GM18909 (cell line): ENCODE measurements around the gene HOXA5.

Source experiments
- ATAC-seq: cut with Tn5 transposase; IDR thresholded peaks from one replicate; pipeline ENCODE4 v1.9.1; 2021; ENCODE audit warnings: mild to moderate bottlenecking; ENCODE audit not compliant: unreplicated experiment, poor library complexity

HOXA5 gene

DNA sequence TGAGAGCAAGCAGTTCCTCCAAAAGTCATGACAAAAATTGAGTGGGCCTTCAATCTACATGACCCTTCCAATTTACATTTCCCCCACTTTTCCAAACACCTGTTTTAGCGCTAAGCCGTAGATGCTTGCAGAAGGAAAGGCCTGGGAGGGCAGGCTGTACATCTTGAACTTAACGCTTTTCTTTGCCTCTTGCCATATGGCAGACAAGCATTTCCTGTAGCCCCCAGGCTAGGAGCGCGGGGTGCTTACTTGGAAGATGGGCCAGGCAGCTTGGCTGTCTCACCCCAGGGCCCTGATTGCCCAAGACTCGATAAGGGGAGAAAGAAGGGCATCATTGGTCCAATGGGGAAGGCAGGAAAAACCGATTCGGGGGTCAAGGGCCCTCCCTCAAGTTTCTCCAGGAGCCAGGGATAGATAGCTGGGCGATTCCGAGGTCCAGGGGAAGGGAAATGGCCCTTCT lies 28.9 kb upstream of the HOXA5 start:
- ATAC-seq = no peak

DNA sequence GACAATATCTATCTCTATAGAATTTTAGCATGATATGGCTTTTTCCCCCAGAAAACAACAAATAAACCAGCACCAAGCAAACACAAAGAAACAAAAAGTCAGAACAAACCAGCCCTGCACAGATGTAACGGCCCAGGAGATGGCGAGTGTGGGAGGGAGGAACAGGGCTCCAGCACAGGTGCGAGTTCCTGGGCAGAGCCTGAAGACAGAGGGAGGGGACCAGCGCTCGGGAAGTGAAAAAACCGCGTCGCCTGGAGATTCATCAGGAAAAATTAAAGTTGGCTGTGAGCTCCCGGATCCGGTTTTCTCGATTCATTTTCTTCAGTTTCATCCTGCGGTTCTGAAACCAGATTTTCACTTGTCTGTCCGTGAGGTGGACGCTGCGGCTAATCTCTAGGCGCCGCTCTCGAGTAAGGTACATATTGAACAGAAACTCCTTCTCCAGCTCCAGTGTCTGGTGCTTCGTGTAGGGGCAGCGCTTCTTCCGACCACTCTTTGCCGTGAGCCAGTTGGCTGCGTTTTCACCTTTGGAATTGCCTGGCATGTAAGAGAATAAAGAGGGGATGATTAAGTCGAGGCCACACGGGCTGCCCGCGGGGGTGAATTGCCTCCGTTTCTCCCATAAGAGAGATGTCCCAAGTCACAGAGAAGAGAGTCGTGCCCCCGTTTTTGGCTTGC lies 28.3 kb upstream of the HOXA5 start:
- no peak for ATAC-seq

DNA sequence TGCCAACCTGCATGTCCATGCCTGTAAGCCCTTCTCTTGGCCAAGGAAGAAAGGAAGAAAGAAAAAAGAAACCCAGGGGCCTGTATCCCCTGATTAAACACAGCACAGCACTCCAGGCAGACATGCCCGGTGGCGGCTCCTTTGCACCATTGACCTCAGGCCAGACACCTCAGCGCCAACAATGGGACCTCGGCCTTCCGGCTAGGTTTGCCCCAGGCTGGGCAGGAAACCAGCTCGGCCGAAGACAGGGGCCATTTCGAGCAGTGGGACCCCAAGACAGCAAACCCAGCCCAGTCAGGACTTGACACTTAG lies 27.8 kb upstream of the HOXA5 start:
- no peak for ATAC-seq

GRCh38 chr7:27170426-27171324 lies 27.2 kb upstream of the HOXA5 start:
- ATAC-seq = no peak

GRCh38 chr7:27169658-27170425 lies 26.4 kb upstream of the HOXA5 start:
- no peak for ATAC-seq

GRCh38 chr7:27168265-27168947 lies 24.9 kb upstream of the HOXA5 start:
- no peak for ATAC-seq

GRCh38 chr7:27167916-27168264 lies 24.4 kb upstream of the HOXA5 start:
- no peak for ATAC-seq

DNA sequence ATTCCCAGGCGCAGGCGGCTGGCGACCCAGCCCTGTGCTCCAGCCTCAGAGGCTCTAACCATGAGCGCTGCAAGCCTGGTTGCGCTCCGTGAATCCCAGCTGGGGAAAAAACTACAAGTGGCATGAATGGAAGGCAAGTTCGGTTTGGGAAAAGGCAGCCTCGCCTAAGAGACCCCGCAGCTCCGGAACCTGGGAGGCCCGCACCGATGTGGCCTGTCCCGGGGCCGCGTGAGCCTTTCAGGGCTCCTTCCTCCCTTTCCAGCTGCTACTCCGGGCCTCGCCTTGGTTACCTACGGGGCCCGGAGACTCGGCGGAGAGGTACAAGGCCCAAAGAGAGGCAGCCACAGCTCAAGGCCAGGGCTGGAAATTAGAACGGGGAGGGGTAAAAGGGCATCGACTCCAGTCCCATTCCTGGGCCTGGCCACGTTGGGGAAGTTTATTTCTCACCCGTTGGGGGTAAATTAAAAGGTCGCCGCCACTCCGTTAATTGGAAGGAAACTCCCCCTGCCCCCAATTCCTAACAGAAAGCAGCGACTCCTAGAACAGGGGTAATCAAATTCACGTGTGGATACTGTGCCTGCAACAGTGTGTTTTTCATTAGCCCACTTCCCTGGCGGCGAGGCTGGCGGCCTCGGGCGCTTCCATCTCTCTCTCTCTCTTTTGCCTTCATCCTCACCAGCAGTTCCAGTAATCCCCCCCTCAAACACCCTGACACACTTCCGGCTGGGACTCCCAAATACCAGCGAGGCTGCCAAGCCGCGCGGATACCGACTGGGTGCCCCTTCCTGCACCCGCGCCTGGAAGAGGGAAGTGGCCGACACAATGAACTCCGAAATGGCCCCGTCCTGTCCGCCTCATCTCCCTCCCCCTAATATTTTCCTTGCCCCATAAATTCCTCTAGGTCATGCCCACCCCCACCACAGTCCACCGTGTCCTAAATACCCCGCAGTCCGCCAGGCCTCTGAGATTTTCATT lies 23.3 kb upstream of the HOXA5 start:
- ATAC-seq = no peak

- ATAC-seq = no peak
Observed at GRCh38 chr7:27165996-27166530, 22.6 kb upstream of the HOXA5 start.

DNA sequence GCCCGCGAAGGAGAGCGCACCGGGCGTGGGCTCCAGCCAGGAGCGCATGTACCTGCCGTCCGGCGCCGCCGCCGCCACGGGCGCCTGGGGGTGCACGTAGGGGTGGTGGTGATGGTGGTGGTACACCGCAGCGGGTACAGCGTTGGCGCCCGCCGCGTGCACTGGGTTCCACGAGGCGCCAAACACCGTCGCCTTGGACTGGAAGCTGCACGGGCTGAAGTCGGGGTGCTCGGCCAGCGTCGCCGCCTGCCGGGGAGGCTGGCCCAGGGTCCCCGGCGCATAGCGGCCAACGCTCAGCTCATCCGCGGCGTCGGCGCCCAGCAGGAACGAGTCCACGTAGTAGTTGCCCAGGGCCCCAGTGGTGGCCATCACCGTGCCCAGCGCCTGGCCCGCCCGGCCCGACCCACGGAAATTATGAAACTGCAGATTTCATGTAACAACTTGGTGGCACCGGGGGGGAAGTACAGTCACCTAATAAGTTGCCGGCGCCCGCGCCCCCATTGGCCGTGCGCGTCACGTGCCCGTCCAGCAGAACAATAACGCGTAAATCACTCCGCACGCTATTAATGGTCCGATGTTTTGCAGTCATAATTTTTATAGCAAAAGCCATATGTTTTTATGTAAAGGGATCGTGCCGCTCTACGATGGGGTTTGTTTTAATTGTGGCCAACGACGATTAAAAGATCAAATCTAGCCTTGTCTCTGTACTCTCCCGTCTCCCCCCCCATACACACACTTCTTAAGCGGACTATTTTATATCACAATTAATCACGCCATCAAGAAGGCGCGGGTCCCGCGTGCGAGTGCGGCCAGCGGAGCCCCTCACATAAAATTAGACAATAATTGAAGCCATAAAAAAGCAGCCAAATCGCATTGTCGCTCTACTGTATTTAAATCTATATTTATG lies 21.9 kb upstream of the HOXA5 start, which contains the start of gene HOXA9:
TSS of gene HOXA9 (minus strand) at position 449 of the 907 bp plus-strand sequence. CDS start at position 369, 80 bp downstream.
- no peak for ATAC-seq

- no peak for ATAC-seq
Observed at GRCh38 chr7:27164367-27165088, 21.0 kb upstream of the HOXA5 start.

DNA sequence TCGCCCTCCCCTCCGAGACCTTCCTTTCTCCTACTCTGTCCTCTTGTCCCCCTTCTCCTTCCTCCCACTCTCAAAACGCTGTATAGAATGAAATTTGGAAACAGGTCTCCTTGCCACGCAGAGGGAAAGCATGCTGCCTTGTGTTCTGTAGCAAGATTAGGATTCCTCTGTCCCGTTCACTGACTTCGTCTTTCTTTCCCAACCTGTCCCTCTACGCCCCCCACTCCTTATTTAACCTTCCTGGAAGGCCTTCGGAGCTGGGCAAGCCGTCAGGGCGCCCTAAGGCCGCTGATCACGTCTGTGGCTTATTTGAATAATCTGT lies 20.5 kb upstream of the HOXA5 start:
- ATAC-seq = no peak

DNA sequence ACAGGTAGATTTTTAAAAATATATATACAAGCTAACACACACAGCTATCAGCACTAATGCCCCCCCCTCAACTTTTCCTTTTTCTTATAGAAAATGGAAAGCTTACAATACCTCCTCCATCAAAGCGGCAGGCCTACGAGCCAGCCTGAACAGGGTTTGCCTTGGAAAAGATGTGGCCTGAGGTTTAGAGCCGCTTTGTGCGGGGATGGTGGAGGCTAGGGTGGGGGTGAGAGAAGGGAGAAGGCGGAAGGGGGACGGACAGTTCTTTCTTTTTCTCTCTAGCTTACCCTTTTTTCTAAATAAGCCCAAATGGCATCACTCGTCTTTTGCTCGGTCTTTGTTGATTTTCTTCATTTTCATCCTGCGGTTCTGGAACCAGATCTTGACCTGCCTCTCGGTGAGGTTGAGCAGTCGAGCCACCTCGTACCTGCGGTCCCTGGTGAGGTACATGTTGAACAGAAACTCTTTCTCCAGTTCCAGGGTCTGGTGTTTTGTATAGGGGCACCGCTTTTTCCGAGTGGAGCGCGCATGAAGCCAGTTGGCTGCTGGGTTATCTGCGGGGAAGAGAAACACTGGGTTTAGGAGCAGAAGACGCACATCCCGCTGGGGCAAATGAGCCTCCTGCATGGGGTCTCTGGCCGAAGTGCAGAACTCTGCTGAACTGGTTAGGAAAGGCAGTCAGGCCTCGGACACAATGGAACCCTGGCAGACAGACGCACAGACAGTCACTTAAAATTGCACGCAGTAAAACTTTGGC lies 20.0 kb upstream of the HOXA5 start:
- ATAC-seq = no peak

DNA sequence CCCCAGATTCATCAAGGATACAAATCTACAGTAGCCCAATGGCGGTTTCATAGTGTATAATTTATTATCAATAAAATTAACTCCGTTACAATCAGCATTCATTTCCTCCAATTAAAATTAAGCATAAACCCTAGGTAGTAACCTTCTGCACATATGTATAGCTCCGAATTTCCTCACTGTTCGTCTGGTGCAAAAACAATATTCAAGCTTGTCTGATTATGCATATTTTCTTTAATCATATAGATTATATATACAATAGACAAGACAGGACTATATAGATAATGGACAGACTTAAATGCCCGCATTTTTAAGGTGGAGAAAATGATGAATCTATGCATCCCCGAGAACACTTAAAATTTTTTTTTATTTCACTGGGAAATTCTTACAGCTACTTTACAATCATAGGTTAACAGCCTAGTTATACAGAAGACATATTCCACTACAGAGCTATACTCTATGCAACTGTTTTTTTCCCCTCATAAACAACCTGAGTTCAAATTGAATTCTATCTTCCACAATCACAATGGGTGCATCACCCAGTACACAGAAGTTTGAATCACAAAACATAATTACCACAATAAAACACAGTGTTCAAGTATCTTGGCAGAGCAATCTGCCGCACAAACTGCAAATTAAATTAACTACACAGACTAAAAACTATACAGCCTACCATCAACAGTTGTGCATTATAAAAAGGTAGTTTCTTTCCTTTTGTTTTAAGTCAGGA lies 19.2 kb upstream of the HOXA5 start:
- ATAC-seq = no peak

- no peak for ATAC-seq
Observed at GRCh38 chr7:27161721-27162560, 18.5 kb upstream of the HOXA5 start.
